ENCODE results near the gene VMAC.
"Not testable (repeated sequence)": the region's sequence is repeated elsewhere in the genome, so short reads cannot be mapped to it uniquely, and the experiment has no call there.

VMAC gene

GRCh38 chr19:5884065-5884811 lies 20.4 kb upstream of the VMAC start:
- FAIRE-seq: not testable (repeated sequence)

GRCh38 chr19:5889288-5889971 lies 15.2 kb upstream of the VMAC start:
- FAIRE-seq: no peak

- no peak for FAIRE-seq
Measured at GRCh38 chr19:5890099-5890498, 14.6 kb upstream of the VMAC start.

GRCh38 chr19:5891572-5891937 lies 13.1 kb upstream of the VMAC start:
- no peak for FAIRE-seq

- FAIRE-seq: no peak
Measured at GRCh38 chr19:5891938-5892771, 12.5 kb upstream of the VMAC start.

- no peak for FAIRE-seq
Measured at GRCh38 chr19:5892772-5893275, 11.8 kb upstream of the VMAC start.

GRCh38 chr19:5893296-5893903 lies 11.3 kb upstream of the VMAC start:
- FAIRE-seq: no peak

GRCh38 chr19:5893907-5894703 lies 10.6 kb upstream of the VMAC start:
- FAIRE-seq: no peak

GRCh38 chr19:5894704-5895349 lies 9.8 kb upstream of the VMAC start:
- no peak for FAIRE-seq

- FAIRE-seq: no peak
Measured at GRCh38 chr19:5895409-5895808, 9.3 kb upstream of the VMAC start.

- no peak for FAIRE-seq
Measured at GRCh38 chr19:5895890-5896289, 8.8 kb upstream of the VMAC start.

GRCh38 chr19:5896365-5897076 lies 8.2 kb upstream of the VMAC start:
- FAIRE-seq: no peak

- no peak for FAIRE-seq
Measured at GRCh38 chr19:5897189-5897969, 7.3 kb upstream of the VMAC start.

- no peak for FAIRE-seq
Measured at GRCh38 chr19:5899728-5900526, 4.7 kb upstream of the VMAC start.

- no peak for FAIRE-seq
Measured at GRCh38 chr19:5900976-5901375, 3.7 kb upstream of the VMAC start.

GRCh38 chr19:5903056-5903623 lies 1.5 kb upstream of the VMAC start:
- FAIRE-seq: no peak

- FAIRE-seq: no peak
Measured at GRCh38 chr19:5903624-5904351, 884 bp upstream of the VMAC start, which contains the start of gene NDUFA11. TSS of gene NDUFA11 (minus strand) at chr19:5903790. CDS start at chr19:5903708, 82 bp downstream.

Measured in colon (tissue), 2 donors.